Retinal pigment epithelial cell (primary cell): ENCODE results near the gene SPATA13.

ENCODE experiments used
- DNase-seq: peaks from one replicate; pipeline ENCODE4 v3.0.0-alpha.2; 2010; ENCODE audit warnings: low read depth
- H3K4me3 ChIP-seq: 2 replicates; pipeline ENCODE4 v1.5.1; 2011; ENCODE audit warnings: mild to moderate bottlenecking, low read length, control low read depth, moderate library complexity
- CTCF ChIP-seq: conservative IDR thresholded peaks from 2 replicates; pipeline ENCODE4 v1.5.1; 2011; ENCODE audit warnings: low read depth, low read length, control low read depth, inconsistent platforms

Gene SPATA13

GRCh38 chr13:24279327-24280110, 119.0 kb downstream of the SPATA13 start:
- TF ChIP-seq CTCF: no peak
- no peak for DNase-seq
- H3K4me3 ChIP-seq: no peak overlapping the region

GRCh38 chr13:24280720-24281119, 120.2 kb downstream of the SPATA13 start:
- TF ChIP-seq CTCF: no peak
- H3K4me3 ChIP-seq: no peak overlapping the region
- no peak for DNase-seq

- no peak for TF ChIP-seq CTCF
- no peak overlapping the region for H3K4me3 ChIP-seq
- DNase-seq: no peak
Observed at GRCh38 chr13:24281188-24282008, 120.9 kb downstream of the SPATA13 start.

GRCh38 chr13:24282256-24282655, 121.7 kb downstream of the SPATA13 start:
- TF ChIP-seq CTCF: no peak
- no peak overlapping the region for H3K4me3 ChIP-seq
- no peak for DNase-seq

- no peak for TF ChIP-seq CTCF
- H3K4me3 ChIP-seq: no peak overlapping the region
- no peak for DNase-seq
Observed at GRCh38 chr13:24284889-24285565, 124.5 kb downstream of the SPATA13 start.

- H3K4me3 ChIP-seq: no peak overlapping the region
- DNase-seq: no peak
- TF ChIP-seq CTCF: no peak
Observed at GRCh38 chr13:24286624-24287023, 126.1 kb downstream of the SPATA13 start.
